ENCODE results near the gene GPC3.

DNA sequence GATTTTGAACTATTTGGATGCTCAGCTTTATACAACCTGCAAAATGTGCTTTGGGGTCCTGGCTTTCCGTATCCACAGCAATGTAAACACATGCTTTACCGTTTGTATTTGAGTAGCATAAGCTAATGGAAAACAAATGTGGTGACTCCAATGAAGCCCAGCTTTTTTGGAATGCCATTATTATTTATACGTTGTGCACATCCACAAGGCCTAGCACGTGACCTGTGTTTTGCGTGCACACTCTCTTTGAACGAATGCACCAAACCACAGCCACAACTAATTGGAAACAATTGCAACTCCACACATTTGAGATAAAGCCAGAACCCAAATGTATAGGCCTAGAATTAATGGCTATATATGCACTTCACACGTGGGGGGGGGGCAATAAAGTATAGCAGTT lies 380.6 kb downstream of the GPC3 start:
- TF ChIP-seq, protein P1, sequence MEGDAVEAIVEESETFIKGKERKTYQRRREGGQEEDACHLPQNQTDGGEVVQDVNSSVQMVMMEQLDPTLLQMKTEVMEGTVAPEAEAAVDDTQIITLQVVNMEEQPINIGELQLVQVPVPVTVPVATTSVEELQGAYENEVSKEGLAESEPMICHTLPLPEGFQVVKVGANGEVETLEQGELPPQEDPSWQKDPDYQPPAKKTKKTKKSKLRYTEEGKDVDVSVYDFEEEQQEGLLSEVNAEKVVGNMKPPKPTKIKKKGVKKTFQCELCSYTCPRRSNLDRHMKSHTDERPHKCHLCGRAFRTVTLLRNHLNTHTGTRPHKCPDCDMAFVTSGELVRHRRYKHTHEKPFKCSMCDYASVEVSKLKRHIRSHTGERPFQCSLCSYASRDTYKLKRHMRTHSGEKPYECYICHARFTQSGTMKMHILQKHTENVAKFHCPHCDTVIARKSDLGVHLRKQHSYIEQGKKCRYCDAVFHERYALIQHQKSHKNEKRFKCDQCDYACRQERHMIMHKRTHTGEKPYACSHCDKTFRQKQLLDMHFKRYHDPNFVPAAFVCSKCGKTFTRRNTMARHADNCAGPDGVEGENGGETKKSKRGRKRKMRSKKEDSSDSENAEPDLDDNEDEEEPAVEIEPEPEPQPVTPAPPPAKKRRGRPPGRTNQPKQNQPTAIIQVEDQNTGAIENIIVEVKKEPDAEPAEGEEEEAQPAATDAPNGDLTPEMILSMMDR (IDR thresholded peaks at IDR 0.05): no peak
- no peak for TF ChIP-seq POLR2A (IDR thresholded peaks at IDR 0.05)
